Measurements from ENCODE around the gene ROCK2.

Gene ROCK2

DNA sequence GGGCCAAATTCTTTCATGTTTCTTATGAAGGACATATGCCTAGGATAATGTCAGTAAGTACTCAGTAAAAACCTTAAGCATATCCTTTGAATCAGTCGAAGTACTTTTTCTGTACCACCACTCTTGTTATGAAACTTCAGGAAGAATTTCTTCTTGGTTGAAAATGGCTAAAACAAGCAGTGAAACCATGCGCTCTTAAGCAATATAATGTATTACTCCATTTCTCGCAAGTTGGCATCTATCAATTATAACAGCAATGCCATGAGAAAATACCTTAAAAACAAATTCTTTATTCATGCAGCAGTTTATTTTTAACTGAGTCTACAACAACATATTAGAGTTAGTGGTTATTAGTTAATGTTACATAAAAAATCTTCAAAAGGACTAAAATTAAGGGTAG lies 148.2 kb downstream of the ROCK2 start:
- TF ChIP-seq, protein P1, sequence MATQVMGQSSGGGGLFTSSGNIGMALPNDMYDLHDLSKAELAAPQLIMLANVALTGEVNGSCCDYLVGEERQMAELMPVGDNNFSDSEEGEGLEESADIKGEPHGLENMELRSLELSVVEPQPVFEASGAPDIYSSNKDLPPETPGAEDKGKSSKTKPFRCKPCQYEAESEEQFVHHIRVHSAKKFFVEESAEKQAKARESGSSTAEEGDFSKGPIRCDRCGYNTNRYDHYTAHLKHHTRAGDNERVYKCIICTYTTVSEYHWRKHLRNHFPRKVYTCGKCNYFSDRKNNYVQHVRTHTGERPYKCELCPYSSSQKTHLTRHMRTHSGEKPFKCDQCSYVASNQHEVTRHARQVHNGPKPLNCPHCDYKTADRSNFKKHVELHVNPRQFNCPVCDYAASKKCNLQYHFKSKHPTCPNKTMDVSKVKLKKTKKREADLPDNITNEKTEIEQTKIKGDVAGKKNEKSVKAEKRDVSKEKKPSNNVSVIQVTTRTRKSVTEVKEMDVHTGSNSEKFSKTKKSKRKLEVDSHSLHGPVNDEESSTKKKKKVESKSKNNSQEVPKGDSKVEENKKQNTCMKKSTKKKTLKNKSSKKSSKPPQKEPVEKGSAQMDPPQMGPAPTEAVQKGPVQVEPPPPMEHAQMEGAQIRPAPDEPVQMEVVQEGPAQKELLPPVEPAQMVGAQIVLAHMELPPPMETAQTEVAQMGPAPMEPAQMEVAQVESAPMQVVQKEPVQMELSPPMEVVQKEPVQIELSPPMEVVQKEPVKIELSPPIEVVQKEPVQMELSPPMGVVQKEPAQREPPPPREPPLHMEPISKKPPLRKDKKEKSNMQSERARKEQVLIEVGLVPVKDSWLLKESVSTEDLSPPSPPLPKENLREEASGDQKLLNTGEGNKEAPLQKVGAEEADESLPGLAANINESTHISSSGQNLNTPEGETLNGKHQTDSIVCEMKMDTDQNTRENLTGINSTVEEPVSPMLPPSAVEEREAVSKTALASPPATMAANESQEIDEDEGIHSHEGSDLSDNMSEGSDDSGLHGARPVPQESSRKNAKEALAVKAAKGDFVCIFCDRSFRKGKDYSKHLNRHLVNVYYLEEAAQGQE (IDR thresholded peaks at IDR 0.05; ENCODE audit: insufficient read depth in 1 of 2, low read depth in 2 of 2, low read length in 2 of 2), result no peak
- TF ChIP-seq SIN3A (IDR thresholded peaks at IDR 0.05; ENCODE audit: borderline replicate concordance, insufficient read depth, low read length), result no peak
- TF ChIP-seq POLR2AphosphoS5 (IDR thresholded peaks at IDR 0.05; ENCODE audit: low read depth, low read length), result no peak
- TF ChIP-seq FOXP2 (optimal IDR thresholded peaks at IDR 0.05; ENCODE audit: borderline replicate concordance, extremely low read depth, extremely low read length, insufficient read depth), result no peak
- TF ChIP-seq TAF1 (IDR thresholded peaks at IDR 0.05; ENCODE audit: borderline replicate concordance, insufficient read depth, low read length), result no peak

DNA sequence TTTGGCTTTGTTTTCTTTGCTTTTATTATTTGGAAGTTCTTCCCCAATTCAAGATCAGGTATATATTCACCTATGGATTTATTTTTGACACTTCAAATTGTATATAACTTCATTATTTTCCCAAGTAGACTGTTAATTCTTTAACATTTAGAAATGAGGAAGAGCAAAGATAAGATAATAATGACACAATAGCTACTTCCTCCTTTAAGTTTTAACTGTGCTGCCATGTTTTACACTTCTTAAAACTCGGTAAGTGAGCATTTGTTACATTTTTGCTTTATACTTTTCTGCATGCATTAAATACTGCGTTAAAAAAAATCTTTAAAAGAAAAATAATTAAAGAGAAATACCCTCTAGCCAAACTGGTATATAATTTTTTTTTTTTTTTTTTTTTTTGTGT lies 156.7 kb downstream of the ROCK2 start:
- TF ChIP-seq, protein P1 (IDR thresholded peaks at IDR 0.05; ENCODE audit: insufficient read depth in 1 of 2, low read depth in 2 of 2, low read length in 2 of 2), result no peak
- TF ChIP-seq FOXP2 (optimal IDR thresholded peaks at IDR 0.05; ENCODE audit: borderline replicate concordance, extremely low read depth, extremely low read length, insufficient read depth), result no peak
- TF ChIP-seq POLR2AphosphoS5 (IDR thresholded peaks at IDR 0.05; ENCODE audit: low read depth, low read length), result no peak
- no peak for TF ChIP-seq TAF1 (IDR thresholded peaks at IDR 0.05; ENCODE audit: borderline replicate concordance, insufficient read depth, low read length)
- TF ChIP-seq SIN3A (IDR thresholded peaks at IDR 0.05; ENCODE audit: borderline replicate concordance, insufficient read depth, low read length), result no peak

DNA sequence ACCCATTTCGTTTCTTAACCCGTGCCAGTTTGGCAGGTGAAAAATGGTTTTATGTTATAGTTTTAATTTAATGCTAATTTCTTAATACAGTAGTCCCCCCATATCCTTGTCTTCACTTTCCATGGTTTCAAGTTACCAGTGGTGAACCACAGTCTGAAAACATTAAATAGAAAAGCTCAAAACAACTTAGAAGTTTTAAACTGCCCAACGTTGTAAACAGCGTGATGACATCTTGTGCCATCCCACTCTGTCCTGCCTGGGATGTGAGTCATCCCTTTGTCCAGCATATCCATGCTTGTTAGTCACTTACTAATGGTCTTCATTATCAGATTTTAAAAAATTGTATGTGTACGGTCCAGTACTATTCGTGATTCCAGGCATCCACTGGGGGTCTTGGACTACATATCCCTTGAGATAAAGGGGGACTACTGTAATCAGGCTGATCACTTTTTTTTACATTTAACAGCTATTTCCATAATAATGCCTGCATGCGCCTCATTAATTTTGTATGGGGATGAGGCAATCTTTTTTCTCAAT lies 157.3 kb downstream of the ROCK2 start:
- peak; percentile 46 for TF ChIP-seq FOXP2 (optimal IDR thresholded peaks at IDR 0.05; ENCODE audit: borderline replicate concordance, extremely low read depth, extremely low read length, insufficient read depth)
- TF ChIP-seq SIN3A (IDR thresholded peaks at IDR 0.05; ENCODE audit: borderline replicate concordance, insufficient read depth, low read length), result no peak

DNA sequence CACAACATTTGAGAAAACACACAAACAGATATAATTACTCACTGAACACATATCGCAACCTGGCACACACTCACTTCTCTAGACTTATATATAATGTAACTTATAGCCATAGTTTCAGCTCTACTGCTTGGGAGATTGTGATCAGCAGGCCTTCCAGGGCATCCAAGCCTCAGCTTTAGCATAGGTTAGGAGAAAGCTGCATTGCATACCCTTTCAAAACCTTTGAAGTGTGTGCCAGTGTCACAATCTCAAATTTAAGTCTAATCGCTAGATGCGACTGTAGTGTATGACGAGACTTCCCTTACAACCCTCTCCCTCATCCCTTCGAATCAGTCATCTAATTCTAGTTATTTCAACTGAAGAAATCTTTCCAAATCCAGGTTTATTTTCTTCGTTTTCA lies 158.3 kb downstream of the ROCK2 start:
- TF ChIP-seq SIN3A (IDR thresholded peaks at IDR 0.05; ENCODE audit: borderline replicate concordance, insufficient read depth, low read length) (no peak), POLR2AphosphoS5 (IDR thresholded peaks at IDR 0.05; ENCODE audit: low read depth, low read length) (no peak), FOXP2 (optimal IDR thresholded peaks at IDR 0.05; ENCODE audit: borderline replicate concordance, extremely low read depth, extremely low read length, insufficient read depth) (no peak), TAF1 (IDR thresholded peaks at IDR 0.05; ENCODE audit: borderline replicate concordance, insufficient read depth, low read length) (no peak)
- TF ChIP-seq, protein P1 (IDR thresholded peaks at IDR 0.05; ENCODE audit: insufficient read depth in 1 of 2, low read depth in 2 of 2, low read length in 2 of 2), result no peak

DNA sequence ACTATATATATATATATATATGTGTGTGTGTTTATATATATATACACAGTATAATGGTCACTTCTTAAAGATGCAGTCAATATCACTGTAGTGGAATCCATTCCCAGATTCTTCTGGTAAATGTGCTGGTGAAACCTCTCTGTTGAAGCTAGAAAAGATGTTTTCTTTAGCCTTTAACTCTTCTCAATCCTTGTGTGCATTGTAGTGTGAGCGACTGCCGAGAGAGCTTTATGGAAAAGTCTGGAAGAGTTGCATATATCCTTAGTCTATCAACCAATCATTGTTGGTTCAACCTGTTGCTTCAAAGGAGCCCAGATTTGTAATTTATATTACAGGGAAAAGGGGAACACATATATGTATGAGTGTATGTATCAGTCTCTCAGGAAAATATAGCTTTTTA lies 161.5 kb downstream of the ROCK2 start:
- TF ChIP-seq, protein P1 (IDR thresholded peaks at IDR 0.05; ENCODE audit: insufficient read depth in 1 of 2, low read depth in 2 of 2, low read length in 2 of 2), result no peak
- TF ChIP-seq SIN3A (IDR thresholded peaks at IDR 0.05; ENCODE audit: borderline replicate concordance, insufficient read depth, low read length) (no peak), POLR2AphosphoS5 (IDR thresholded peaks at IDR 0.05; ENCODE audit: low read depth, low read length) (no peak), TAF1 (IDR thresholded peaks at IDR 0.05; ENCODE audit: borderline replicate concordance, insufficient read depth, low read length) (no peak), FOXP2 (optimal IDR thresholded peaks at IDR 0.05; ENCODE audit: borderline replicate concordance, extremely low read depth, extremely low read length, insufficient read depth) (no peak)

All from PFSK-1 (cell line).